HuH-7 (cell line): ENCODE data around the gene SZT2.

Source experiments
- DNase-seq: peaks from one replicate; pipeline ENCODE4 v3.0.0; 2011; ENCODE audit warnings: low spot score

SZT2 gene

DNA sequence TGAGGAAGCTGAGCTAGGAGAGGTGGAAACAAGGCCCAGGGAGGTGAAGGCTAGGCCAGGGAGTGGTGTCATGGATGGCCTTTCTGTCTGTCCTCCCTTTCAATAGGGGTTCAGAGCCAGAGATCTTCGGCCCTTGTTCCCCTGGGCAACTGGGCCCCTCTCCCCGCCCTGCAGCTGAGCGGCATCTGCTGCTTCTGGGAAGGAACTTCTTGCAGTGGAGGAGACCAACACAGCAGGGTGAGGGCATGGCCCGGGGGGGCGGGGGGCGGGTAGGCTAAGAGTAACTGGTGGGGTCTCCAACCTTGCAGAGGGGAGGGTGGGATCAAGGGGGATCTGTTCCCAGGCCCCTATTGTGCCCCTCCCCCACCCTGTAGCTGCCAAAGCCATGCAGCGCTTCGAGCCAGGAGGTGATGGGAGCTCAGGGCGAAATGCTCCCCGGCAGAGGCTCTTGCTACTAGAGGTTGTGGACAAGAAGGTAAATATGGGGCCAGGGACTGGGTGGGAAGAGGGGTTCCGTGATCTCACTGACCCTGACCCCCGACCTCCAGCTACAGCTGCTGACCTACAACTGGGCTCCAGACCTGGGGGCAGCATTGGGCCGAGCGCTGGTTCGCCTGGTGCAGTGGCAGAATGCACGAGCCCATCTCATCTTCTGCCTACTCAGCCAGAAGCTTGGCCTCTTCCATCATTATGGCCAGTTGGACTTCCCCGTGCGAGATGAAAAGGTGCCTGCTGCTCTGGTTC lies 52.4 kb downstream of the SZT2 start:
- no peak for DNase-seq

DNA sequence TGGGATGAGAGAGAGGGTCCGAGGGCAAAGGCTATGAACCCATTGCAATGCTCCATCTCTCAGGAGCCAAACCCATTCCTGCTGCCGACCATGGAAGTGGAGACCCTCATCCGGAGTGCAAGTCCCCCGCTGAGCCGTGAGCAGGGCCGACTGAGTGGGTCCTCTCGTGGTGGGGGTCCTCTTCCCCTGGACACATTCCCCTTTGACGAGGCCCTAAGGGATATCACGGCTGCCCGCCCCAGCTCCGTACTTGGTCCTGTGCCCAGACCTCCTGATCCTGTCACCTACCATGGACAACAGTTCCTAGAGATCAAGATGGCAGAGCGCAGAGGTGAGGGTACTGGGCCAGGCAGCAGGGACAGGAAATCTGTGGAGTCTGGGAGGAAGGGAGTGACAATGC lies 53.1 kb downstream of the SZT2 start:
- no peak for DNase-seq

DNA sequence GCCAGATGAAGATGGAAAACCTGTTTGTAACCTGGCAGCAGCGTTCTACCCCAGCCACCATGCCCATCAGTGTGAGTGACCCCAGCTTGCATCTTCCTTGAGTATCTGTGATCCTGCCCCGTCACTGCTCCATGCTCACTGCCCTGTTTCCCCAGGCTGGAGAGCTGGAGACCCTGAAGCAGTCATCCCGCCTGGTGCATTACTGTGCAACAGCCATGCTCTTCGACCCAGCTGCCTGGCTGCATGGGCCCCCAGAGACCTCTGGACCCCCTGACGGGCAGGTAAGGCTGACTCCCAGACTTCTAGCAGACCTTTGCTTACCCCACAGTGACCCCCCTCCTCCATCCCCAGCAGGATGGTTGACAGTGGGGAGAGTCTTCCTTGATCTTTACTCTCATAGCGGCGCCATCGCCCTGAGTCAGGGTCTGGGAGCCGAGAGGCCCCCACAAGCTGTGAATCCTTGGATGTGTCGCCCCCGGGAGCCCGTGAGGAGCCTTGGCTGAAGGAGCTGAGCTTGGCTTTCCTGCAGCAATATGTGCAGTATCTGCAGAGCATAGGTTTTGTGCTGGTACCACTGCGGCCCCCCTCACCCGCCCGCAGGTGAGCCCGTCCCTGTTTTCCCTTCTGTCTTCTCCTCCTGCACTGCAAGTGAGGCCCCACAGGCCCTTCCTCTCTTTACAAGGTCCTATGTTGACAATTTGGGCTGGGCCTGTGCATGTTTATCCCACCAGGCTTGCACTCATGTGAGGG lies 53.7 kb downstream of the SZT2 start:
- DNase-seq, result no peak

DNA sequence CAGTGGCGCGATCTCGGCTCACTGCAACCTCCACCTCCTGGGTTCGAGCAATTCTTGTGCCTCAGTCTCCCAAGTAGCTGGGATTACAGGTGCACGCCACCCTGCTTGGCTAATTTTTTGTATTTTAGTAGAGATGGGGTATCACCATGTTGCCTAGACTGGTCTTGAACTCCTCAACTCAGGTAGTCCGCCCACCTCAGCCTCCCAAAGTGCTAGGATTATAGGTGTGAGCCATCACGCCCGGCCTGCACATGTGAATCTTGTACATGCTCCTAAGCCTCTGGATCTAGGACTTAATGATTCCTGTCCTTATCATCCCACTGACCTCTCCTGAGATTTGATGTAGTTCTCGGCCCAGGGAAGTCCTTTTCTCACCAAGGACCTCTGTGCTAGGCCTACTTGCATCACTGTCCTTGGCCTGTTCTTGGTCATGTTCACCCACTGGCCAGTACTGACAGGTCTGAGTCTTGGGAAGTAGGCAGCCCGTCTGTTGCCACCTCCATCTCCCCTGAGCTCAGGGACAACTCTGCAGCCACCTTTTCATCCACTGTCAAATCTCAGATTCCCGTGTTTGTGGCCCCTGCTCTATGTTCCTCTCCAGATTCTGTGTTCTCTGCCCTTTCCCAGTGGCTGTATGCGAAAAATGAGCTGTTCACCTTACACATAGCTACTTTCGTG lies 54.6 kb downstream of the SZT2 start:
- no peak for DNase-seq

DNA sequence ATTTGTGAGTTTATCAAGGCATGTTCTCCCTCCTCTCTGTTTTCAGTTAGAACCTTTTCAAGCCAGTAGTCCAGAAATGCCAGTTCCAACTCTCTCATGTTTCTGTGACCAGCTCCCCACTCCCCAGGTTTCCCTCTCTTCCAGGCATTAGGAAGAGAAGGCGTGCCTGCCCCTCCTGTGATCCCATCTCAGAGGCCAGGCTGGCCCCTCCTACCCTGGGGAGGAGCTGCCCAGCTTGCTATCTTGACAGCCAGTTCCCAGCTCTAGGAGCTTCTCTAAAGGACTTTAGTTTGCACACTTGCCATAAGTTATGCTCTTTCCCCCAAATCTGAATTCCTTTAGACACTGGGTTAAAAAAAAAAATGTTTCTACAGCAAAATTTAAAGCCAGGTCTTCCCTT lies 55.1 kb downstream of the SZT2 start:
- DNase-seq, result no peak

DNA sequence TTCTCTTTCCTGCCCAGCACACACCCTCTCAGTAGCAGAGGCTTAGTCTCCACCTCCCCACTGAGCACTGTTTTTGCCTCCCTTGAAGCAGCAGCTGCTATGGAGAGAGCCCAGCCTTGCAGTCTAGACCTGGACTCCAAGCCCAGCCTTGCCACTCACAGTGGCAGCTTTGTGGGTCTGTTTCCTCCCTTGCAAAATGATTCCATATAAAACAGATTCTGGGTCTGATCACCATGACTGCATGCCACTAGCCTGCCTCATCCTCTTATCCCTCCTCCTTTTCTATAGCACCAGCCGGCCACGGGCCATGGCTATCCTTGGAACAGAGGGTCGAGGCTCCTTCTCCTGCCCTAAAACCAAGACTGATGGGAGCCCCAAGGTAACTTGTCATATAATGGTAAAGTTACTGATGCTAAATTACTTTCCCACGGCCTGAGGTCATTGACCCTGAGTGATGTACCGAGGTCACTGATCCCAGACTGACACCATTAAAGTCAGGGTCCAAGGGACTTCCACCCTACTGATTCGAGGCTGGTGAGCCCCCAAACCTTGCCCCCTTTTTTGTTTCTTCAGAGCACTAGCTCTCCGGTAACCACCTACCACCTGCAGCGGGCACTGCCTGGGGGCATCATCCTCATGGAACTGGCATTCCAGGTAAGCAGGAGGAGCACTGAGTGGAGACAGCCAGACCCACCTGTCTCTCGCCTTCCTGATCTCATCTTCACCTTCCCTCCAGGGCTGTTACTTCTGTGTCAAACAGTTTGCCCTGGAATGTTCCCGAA lies 56.1 kb downstream of the SZT2 start:
- no peak for DNase-seq

DNA sequence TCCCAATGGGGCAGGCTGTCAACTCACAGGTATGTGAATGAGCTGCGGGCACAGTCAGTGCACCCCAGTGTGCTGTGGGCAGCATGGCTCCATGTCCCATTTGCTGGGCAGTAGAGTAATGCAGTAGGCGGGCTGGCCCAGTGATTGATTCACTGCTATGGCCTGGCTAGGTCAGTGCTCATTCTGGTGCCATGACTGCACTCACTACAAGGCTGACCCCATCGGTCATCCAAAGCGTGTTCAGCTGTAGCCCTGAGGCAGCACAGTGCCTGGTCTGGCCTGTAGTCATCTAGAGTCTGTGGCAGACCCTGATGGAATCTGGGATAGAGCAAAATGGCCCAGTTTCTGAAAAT lies 56.7 kb downstream of the SZT2 start:
- DNase-seq, result no peak

DNA sequence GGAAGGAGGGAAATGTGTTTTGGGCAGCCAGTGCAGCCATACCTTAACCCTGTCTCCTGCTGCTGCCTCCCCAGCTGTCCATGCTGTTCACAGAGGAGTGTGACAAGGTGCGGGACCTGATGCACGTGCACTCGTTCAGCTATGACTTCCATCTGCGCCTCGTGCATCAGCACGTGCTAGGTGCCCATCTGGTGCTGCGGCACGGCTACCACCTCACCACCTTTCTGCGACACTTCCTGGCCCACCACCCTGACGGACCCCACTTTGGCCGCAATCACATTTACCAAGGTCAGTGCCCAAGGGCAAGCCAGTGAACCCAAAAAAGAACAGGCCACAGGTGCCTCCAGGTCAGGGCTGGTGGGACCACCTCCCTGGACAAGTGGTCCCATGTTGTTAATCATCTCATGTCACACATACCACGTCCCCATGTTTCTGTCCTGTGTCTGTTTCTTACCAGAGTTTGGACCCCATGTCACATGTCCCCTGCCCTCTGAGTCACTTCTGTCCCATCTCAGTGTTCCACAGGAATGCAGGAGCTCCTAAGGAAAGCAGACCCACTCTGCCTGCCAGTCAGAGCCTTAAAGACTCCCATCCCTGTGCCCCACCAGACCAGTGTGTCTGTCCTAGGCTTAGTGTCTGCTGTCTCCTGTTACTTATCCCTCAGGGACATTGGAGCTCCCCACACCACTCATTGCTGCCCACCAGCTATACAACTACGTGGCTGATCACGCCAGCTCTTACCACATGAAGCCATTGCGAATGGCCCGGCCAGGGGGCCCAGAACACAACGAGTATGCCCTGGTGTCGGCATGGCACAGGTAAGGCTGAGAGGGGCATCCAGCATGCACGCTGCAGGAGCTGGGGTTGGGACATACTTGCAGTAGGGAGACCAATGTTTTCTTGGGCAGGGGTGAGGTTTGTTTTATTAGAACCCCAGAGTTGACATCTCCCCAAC lies 57.5 kb downstream of the SZT2 start:
- no peak for DNase-seq

DNA sequence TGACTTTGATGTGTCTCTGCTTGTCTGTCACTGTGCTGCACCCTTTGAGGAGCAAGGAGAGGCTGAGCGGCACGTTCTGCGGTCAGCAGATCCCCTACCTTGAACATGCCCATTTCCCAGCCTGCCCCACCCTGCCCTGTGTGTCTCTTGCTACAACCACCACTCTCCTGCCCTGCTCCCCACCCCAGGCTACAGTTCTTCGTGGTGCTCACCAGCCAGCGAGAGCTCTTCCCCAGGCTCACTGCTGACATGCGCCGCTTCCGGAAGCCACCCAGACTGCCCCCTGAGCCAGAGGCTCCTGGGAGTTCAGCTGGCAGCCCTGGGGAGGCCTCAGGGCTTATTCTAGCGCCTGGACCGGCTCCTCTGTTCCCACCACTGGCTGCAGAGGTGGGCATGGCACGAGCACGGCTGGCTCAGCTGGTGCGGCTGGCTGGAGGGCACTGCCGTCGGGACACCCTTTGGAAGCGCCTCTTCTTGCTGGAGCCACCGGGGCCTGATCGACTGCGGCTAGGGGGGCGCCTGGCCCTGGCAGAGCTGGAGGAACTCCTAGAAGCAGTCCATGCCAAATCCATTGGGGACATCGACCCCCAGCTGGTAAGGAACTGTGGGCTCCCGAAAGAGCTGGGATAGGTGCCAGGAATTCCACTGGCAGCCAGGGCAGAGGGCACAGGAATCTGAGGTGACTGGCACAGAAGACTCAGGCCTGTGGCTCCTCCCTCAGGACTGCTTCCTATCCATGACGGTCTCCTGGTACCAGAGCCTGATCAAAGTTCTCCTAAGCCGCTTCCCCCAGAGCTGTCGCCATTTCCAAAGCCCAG lies 58.4 kb downstream of the SZT2 start:
- DNase-seq, result no peak

DNA sequence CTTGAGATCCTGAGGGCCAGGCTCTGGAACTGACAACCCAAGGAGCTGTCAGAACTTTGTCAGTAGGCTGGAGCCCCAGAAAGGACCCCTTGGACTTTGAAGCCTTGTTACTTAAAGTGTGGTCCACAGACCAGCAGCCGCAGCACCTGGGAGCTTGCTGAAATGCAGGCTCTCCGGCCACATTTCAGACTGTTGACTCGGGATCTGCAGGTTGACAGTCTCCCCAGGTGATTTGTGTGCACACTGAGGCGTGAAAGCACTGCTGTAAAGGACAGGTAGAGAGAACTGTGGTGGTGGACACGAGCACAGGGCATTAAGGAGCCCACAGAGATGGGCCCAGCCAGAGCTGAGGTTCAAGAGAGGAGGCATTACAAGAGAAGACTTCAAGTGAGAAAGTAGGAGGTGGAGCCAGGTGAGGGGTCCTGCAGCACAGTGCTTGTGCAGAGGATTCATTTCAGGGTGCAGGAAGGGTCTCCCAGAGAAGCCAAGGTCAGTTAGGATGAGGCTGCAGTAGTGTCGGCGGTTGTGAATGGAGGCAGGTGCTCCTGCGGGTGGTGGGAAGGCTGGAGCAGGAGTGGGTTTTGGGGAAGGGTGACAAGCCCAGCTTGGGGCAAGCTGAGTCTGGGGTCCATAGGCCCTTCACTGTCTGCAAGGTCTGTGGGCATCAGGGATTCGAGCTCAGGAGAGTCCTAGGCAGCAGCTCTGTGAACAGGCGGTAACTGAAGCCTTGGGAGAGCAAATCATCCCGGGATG lies 59.4 kb downstream of the SZT2 start:
- DNase-seq, result no peak

DNA sequence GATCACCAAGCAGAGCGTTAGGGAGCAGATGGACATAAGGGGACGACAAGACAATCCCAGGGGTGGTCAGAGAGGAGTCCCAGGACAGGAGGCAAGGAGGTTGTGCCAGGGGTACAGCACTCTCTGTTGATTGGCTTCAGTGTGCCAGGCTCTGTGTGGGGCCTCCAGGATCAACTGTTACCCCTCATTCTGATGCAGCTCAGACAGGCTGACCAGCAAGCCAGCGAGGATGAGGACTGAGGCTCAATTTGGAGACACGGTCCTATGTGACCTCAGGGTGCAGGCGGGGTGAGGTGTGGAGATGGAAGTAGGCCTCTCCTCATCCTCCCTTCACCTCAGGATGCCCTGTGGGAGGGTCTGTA lies 60.0 kb downstream of the SZT2 start:
- no peak for DNase-seq

DNA sequence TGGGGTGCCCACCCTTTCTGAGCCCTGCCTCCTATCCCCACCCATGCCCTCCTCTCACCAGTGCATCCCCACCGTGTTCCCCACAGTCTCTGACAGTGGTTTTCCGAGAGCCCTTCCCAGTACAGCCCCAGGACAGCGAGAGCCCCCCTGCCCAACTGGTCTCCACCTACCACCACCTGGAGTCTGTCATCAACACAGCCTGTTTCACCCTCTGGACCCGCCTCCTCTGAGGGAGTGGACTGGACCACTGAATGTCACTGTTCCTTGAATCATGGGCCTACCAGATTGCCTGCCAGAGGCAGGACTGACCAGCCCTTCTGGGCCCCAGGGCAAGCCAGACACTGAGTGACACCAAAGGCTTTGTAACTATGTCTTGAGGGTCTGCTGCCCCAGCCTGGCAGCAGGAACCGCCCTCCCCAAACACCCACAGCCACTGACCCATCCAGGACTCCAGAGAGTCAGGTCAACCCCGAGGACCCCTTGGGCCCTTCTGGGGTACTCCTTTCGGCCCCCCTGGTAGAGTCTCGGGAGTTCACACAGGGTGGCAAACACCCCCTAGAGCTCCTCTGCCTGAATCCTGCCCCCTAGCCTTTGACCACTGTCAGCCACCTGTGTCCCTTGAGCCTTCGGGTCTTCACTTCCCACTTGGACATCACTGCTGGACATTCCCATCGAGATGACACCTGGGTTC lies 60.7 kb downstream of the SZT2 start:
- no peak for DNase-seq

DNA sequence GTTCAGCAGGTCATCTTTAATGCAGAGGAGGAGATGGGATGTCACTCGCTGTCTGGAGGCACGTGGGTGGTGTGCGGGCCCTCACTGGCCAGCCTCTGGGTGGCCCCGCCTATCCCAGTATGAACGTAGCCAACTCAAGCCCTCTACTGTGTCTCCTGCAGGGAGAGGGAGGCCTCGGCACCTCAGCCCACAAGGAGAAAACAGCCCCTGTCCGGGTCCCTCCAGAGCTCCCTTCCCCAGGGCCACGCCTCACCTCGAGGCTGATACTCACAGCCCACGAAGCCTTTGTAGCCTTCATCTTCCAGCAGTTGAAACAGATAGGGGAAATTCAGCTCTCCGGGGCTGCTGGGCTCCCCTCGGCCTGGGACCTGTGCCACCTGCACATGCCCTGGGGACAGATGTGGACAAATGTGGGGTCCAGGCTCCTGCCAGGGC lies 61.5 kb downstream of the SZT2 start:
- no peak for DNase-seq

DNA sequence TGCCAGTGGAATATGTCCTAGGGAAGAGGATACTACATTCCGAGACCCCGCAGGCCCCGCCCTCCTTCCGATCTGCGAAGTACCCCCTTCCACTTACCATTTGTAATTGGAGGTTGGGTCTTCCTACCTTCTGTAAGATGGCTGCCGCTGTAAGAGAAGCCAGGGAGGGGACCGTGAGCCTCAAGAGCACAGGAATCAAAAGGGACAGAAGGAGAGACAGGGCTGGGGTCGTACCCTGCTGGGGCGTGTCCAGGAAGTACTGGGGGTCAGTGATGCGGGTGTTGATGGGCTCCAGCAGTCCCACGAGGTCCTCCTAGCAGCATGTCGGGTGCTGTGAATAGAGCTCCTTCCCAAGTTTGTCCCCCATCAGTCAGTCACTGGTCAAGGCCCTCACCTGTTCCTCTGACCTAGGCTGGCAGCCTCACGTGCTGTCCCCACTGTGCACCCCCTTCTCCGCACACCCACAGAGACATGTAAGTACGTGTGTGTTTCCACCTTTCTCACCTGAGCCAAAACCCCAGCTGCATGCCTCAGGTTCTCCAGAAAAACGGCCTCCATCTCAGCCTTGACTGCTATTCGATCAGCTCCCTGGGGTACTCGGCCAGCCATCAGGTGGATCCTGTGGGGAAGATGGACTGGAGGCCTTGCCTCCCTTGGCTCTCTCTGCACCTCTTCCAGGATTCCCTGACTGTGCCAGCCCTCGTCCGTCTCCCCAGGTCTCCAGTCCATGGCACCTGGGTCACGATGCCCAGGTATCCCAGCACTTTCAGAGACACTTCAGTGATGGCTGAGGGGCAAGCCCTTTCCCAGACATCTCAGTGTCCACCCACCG lies 62.2 kb downstream of the SZT2 start:
- DNase-seq, result no peak

DNA sequence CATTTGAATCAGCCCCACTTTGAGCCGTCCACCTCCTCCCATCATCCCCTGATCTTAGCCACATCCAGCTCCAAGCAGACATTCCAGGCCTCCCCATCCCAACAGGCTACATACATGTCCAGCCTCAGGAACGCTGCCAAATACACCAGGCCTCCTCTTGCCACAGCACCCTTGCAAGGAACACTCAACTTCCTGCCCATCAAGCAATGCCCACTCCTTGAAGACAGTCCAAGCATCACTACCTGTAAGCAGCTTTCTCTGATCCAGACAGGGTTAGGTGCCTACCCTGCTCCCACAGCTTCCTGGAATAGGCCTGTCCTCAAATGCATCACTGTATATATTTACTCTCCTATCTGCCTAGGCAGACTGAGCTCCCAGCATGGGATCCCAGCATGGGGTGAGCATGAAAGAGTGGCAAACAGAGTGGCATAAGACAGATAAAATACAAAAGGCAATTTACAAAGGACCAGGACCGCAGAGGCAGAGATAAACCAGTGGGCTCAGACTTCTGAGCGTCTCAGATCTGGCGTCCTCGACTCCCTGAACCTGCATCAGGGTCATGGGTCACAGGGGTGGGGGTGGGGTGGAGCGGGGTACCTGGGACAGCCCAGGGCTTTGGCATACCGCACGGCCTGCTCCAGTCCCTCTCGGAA lies 63.2 kb downstream of the SZT2 start:
- DNase-seq, result no peak

DNA sequence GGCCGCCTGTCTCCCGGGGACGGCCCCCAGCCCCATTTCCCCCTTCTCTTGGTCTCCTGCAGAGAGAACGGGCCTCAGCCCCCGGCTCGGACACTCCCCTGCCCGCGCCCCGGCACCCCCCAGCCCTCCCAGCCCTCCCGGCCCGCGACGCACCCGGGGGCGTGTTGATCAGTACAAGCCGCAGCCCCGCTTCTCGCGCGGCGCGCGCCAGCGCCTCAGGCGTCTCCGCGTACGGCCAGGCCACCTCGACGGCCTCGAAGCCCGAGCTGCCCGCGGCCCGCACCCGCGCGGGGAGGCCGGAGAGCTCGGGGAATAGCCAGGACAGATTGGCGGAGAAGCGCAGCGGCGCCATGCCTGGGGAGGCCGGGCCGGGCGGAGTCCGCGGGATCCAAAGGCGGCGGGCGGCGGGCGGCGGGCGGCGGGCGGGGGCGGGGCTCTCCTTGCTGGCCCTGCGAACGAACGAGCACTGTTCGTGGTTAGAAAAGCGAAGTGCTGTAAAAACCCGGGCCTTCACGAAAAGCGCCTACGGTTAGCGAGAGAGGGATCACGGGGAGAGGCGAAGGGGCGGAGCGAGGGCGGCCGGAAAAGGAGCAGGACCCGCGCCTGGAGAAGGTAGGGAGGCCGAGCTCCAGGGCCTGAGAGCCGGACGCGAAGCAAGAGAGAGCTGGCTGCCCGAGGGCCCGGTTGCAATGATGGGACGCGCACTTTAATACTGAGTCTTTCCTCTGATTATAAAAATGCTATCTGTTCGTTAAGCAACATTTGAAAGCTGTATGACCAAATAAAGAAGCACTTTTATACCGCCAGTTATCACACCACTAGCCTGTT lies 64.0 kb downstream of the SZT2 start, which contains the start of gene HYI:
Gene HYI (minus strand): TSS at position 490 of the 828 bp plus-strand sequence. CDS start 138 bp downstream, at position 352.
- peak; percentile 56 for DNase-seq
